DND-41 (cell line): ENCODE data around the gene PPP2R2D.

Source experiments
- ATAC-seq: fragments of 200-7000 bp; cut with Tn5 transposase; 3 replicates; pipeline ENCODE4 v1.9.1; 2021; ENCODE audit warnings: low read depth; ENCODE audit not compliant: insufficient read depth
- DNase-seq: peaks from one replicate; pipeline ENCODE4 v3.0.0-alpha.2; 2020
- H2AFZ ChIP-seq: 2 replicates; pipeline ENCODE4 v1.6.0; 2012; ENCODE audit warnings: low read depth, low read length
- H3K27ac ChIP-seq: 2 replicates; pipeline ENCODE4 v1.5.1; 2012; ENCODE audit warnings: low read length, inconsistent platforms
- H3K27me3 ChIP-seq: fragments of 200-600 bp; sonication (generic); 2 replicates; pipeline ENCODE4 v1.6.0; 2012; ENCODE audit warnings: low read length, mild to moderate bottlenecking, inconsistent platforms; ENCODE audit not compliant: insufficient read depth, poor library complexity
- H3K36me3 ChIP-seq: 2 replicates; pipeline ENCODE4 v1.5.1; 2012; ENCODE audit warnings: low read length, inconsistent platforms; ENCODE audit not compliant: insufficient read depth
- H3K4me1 ChIP-seq: 2 replicates; pipeline ENCODE4 v1.5.1; 2012; ENCODE audit warnings: mild to moderate bottlenecking, low read length; ENCODE audit not compliant: insufficient read depth
- H3K4me2 ChIP-seq: 2 replicates; pipeline ENCODE4 v1.6.0; 2012; ENCODE audit warnings: mild to moderate bottlenecking, moderate library complexity, low read length, inconsistent platforms; ENCODE audit not compliant: insufficient read depth
- H3K4me3 ChIP-seq, 2 experiments: fragments of 200-600 bp in 1 of 2; shearing (Covaris generic) in 1 of 2; 2 replicates each; pipeline ENCODE4 v1.5.1; 2012 to 2016; ENCODE audit warnings: inconsistent platforms in 2 of 2, low read length in 2 of 2, mild to moderate bottlenecking in 2 of 2, low read depth in 1 of 2, moderate library complexity in 1 of 2
- H3K79me2 ChIP-seq: 2 replicates; pipeline ENCODE4 v1.6.0; 2012; ENCODE audit warnings: low read length, inconsistent platforms; ENCODE audit not compliant: insufficient read depth
- H3K9ac ChIP-seq: 2 replicates; pipeline ENCODE4 v1.6.0; 2012; ENCODE audit warnings: low read depth, mild to moderate bottlenecking, inconsistent platforms, low read length, moderate library complexity
- H3K9me3 ChIP-seq: 2 replicates; pipeline ENCODE4 v1.5.1; 2012; ENCODE audit warnings: low read length, moderate library complexity, mild to moderate bottlenecking, inconsistent platforms; ENCODE audit not compliant: insufficient read depth, severe bottlenecking
- H4K20me1 ChIP-seq: 2 replicates; pipeline ENCODE4 v1.6.0; 2012; ENCODE audit warnings: low read length; ENCODE audit not compliant: insufficient read depth
- CTCF ChIP-seq: IDR thresholded peaks from 2 replicates; pipeline ENCODE4 v1.5.1; 2012; ENCODE audit warnings: borderline replicate concordance, low read length, moderate library complexity, mild to moderate bottlenecking; ENCODE audit not compliant: poor library complexity, severe bottlenecking; ENCODE audit errors: extremely low read depth
- EZH2 ChIP-seq: IDR thresholded peaks from 3 replicates; pipeline ENCODE4 v1.6.1; 2012; ENCODE audit warnings: borderline replicate concordance, low read depth, mild to moderate bottlenecking, moderate library complexity, low read length, inconsistent platforms; ENCODE audit not compliant: severe bottlenecking

PPP2R2D gene

GRCh38 chr10:131892806-131893675 lies 7.8 kb upstream of the PPP2R2D start:
- no peaks in the 10 kb centered on the region for H3K9me3 ChIP-seq
- no peak overlapping the region for H3K9ac ChIP-seq
- no peaks in the 10 kb centered on the region; the same call in 1 of the 2 replicates for H4K20me1 ChIP-seq
- H3K27ac ChIP-seq: no peak overlapping the region
- H3K4me2 ChIP-seq: no peak overlapping the region
- H2AFZ ChIP-seq: no peak overlapping the region
- no peak for DNase-seq
- no peaks in the 10 kb centered on the region for H3K79me2 ChIP-seq
- no peak for TF ChIP-seq EZH2
- H3K4me1 ChIP-seq: no peaks in the 10 kb centered on the region
- H3K27me3 ChIP-seq: no peaks in the 10 kb centered on the region
- ATAC-seq: no peak
- no peak overlapping the region for H3K4me3 ChIP-seq
- no peaks in the 10 kb centered on the region for H3K36me3 ChIP-seq

GRCh38 chr10:131895116-131895515 lies 5.7 kb upstream of the PPP2R2D start:
- no peak for DNase-seq
- TF ChIP-seq EZH2 (no peak), CTCF (no peak)
- H3K27me3 ChIP-seq: no peaks in the 10 kb centered on the region
- H3K36me3 ChIP-seq: no peaks in the 10 kb centered on the region
- no peak for ATAC-seq
- no peaks in the 10 kb centered on the region; the same call in 1 of the 2 replicates for H4K20me1 ChIP-seq
- no peak overlapping the region for H3K4me2 ChIP-seq
- peaks cover 5% of the 10 kb centered on the region for H3K4me1 ChIP-seq
- no peak overlapping the region for H3K9ac ChIP-seq
- no peak overlapping the region for H3K27ac ChIP-seq
- no peaks in the 10 kb centered on the region for H3K9me3 ChIP-seq
- no peaks in the 10 kb centered on the region for H3K79me2 ChIP-seq
- H3K4me3 ChIP-seq: no peak overlapping the region
- no peak overlapping the region for H2AFZ ChIP-seq

GRCh38 chr10:131896403-131896802 lies 4.4 kb upstream of the PPP2R2D start:
- H3K4me1 ChIP-seq: peaks cover 8% of the 10 kb centered on the region
- H3K27ac ChIP-seq: no peak overlapping the region
- DNase-seq: no peak

More at GRCh38 chr10:131896403-131896802, 4.4 kb upstream of the PPP2R2D start:
- no peak for ATAC-seq
- Histone ChIP-seq H3K9me3 (no peaks in the 10 kb centered on the region), H3K36me3 (no peaks in the 10 kb centered on the region), H3K9ac (no peak overlapping the region), H2AFZ (no peak overlapping the region), H3K4me2 (no peak overlapping the region), H3K27me3 (no peaks in the 10 kb centered on the region), H4K20me1 (no peaks in the 10 kb centered on the region), H3K4me3 (no peak overlapping the region), H3K79me2 (peaks cover 5% of the 10 kb centered on the region)
- no peak for TF ChIP-seq CTCF
- no peak for TF ChIP-seq EZH2
